ENCODE measurements around the gene ELL. TPM values are rescaled to one million over a fixed set of nuclear protein-coding genes. Genes with fewer than 3 reads are reported as not detected.

Gene ELL
- total and polyA plus RNA-seq, 5 donors = 9.3 to 19.0 (median 13.6) TPM

GRCh38 chr19:18436671-18437490 is 85.0 kb downstream of the ELL start:
- Histone ChIP-seq H3K27me3 (ENCODE audit: control insufficient read depth, insufficient read depth) (no peaks in the 10 kb centered on the region), H3K27ac (ENCODE audit: low read length) (no peak overlapping the region), H3K4me1 (ENCODE audit: control insufficient read depth, insufficient read depth, low read length) (peaks cover 6% of the 10 kb centered on the region), H3K4me3 (ENCODE audit: low read length) (peak overlapping the region; percentile 58), H3K9me3 (ENCODE audit: control insufficient read depth, low read length) (no peaks in the 10 kb centered on the region)
- ATAC-seq (peak; percentile 47 to 56), DNase-seq (peak; percentile 87 to 95 (median 93))
- 24% methylated on average over 67 of the region's 67 CpGs for WGBS
- intact Hi-C loops (cut with DNase I) = no loop called here

GRCh38 chr19:18435842-18436670 is 85.8 kb downstream of the ELL start:
- DNase-seq = peak in 1 of 3 donors; percentile 71
- Histone ChIP-seq H3K9me3 (ENCODE audit: control insufficient read depth, low read length) (no peaks in the 10 kb centered on the region), H3K27me3 (ENCODE audit: control insufficient read depth, insufficient read depth) (no peaks in the 10 kb centered on the region), H3K4me3 (ENCODE audit: low read length) (no peak overlapping the region), H3K27ac (ENCODE audit: low read length) (no peak overlapping the region), H3K4me1 (ENCODE audit: control insufficient read depth, insufficient read depth, low read length) (peaks cover 6% of the 10 kb centered on the region)
- intact Hi-C loops (cut with DNase I) = no loop called here
- 83% methylated on average over 46 of the region's 46 CpGs for WGBS
- ATAC-seq = no peak

DNA sequence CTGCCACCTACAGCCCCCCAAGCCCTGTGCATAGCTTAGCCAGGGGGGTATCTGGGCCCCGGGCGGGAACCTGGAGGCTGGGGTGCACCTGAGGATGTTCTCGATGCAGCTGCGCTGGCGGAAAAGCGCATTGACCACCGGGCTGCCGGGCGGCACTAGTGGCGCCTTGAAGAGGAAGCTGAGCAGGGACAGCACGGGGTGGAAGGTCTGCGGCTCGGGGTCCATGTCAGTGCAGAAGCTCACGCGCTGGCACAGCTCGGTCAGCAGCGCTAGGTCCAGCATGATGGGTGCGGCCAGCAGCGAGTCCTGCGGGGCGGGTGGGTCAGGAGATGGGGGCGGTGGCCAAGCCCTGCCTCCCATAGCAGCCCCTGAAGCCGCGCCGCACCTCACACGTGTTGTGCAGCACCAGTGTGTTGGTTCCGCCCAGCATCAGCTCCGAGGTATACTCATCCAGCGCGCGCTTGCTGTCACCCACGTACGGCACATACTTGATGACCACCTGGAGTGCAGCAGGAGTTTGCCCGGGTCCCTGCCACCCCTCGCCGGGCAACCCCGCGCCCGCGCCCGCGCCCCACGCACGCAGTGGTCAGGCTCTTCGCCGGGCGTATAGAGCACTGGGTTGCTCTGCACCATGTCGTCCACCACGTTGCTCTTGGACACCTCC is 86.6 kb downstream of the ELL start:
- DNase-seq = peak in 2 of 3 donors; percentile 63 to 78
- Histone ChIP-seq H3K4me1 (ENCODE audit: control insufficient read depth, insufficient read depth, low read length) (peaks cover 6% of the 10 kb centered on the region), H3K27ac (ENCODE audit: low read length) (no peak overlapping the region), H3K27me3 (ENCODE audit: control insufficient read depth, insufficient read depth) (no peaks in the 10 kb centered on the region), H3K4me3 (ENCODE audit: low read length) (no peak overlapping the region), H3K9me3 (ENCODE audit: control insufficient read depth, low read length) (no peaks in the 10 kb centered on the region)
- 95% methylated on average over 49 of the region's 49 CpGs for WGBS
- intact Hi-C loops (cut with DNase I) = no loop called here
- no peak for ATAC-seq

GRCh38 chr19:18434411-18435175 is 87.3 kb downstream of the ELL start:
- ATAC-seq (no peak), DNase-seq (peak in 1 of 3 donors; percentile 63)
- Histone ChIP-seq H3K27me3 (ENCODE audit: control insufficient read depth, insufficient read depth) (no peaks in the 10 kb centered on the region), H3K4me1 (ENCODE audit: control insufficient read depth, insufficient read depth, low read length) (peaks cover 6% of the 10 kb centered on the region), H3K4me3 (ENCODE audit: low read length) (no peak overlapping the region), H3K9me3 (ENCODE audit: control insufficient read depth, low read length) (no peaks in the 10 kb centered on the region), H3K27ac (ENCODE audit: low read length) (no peak overlapping the region)
- intact Hi-C loops (cut with DNase I) = no loop called here
- 87% methylated on average over 21 of the region's 21 CpGs for WGBS

DNA sequence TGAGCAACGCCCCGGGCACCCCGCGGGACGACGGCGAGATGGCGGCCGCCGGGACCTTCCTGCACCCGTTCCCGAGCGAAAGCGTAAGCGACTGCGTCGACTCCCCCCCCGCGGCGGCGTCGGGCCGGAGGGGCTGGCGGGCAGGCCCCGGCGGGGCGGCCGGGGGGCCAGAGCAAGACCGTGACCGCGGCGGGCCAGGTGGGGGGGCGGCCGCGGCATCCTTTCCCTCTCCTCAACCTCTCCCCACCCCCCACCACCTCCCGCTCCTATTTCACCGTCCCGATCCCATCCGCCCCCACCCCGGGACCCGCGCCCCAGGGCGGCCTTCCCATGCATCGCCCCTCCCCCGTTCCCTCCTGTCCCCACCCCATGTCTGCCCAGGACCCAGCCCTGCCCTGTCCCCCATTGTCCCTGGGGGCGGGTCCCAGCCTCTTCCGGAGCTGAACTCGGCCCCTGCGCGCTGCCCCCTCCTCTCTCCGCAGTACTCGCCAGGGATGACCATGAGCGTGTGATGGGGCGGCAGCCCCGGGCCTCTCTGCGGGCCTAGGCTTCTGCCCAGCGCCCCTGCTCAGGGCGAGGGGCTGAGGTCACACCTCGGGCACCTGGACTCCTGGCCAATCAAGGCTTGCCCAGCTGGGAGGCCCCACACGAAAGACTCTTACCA is 88.0 kb downstream of the ELL start:
- Histone ChIP-seq H3K4me3 (ENCODE audit: low read length) (peak overlapping the region; percentile 27), H3K9me3 (ENCODE audit: control insufficient read depth, low read length) (no peaks in the 10 kb centered on the region), H3K27ac (ENCODE audit: low read length) (no peak overlapping the region), H3K4me1 (ENCODE audit: control insufficient read depth, insufficient read depth, low read length) (peaks cover 6% of the 10 kb centered on the region), H3K27me3 (ENCODE audit: control insufficient read depth, insufficient read depth) (no peaks in the 10 kb centered on the region)
- ATAC-seq (no peak), DNase-seq (peak; percentile 64 to 84 (median 71))
- WGBS = 12% methylated on average over 60 of the region's 60 CpGs
- intact Hi-C loops (cut with DNase I) = no loop called here

- Histone ChIP-seq H3K4me3 (ENCODE audit: low read length) (peak overlapping the region; percentile 27), H3K9me3 (ENCODE audit: control insufficient read depth, low read length) (no peaks in the 10 kb centered on the region), H3K4me1 (ENCODE audit: control insufficient read depth, insufficient read depth, low read length) (peaks cover under 1% of the 10 kb centered on the region), H3K27me3 (ENCODE audit: control insufficient read depth, insufficient read depth) (no peaks in the 10 kb centered on the region), H3K27ac (ENCODE audit: low read length) (no peak overlapping the region)
- no peak for ATAC-seq
- WGBS = 13% methylated on average over 59 of the region's 59 CpGs
- DNase-seq = peak; percentile 58 to 87 (median 77)
- intact Hi-C loops (cut with DNase I) = no loop called here
These were observed 88.7 kb downstream of the ELL start for GRCh38 chr19:18433015-18433691.

GRCh38 chr19:18432275-18433014 is 89.4 kb downstream of the ELL start:
- intact Hi-C loops (cut with DNase I) = no loop called here
- no peak for ATAC-seq
- DNase-seq = peak in 1 of 3 donors; percentile 39
- WGBS = 72% methylated on average over 13 of the region's 13 CpGs
- Histone ChIP-seq H3K4me1 (ENCODE audit: control insufficient read depth, insufficient read depth, low read length) (no peaks in the 10 kb centered on the region), H3K9me3 (ENCODE audit: control insufficient read depth, low read length) (no peaks in the 10 kb centered on the region), H3K27me3 (ENCODE audit: control insufficient read depth, insufficient read depth) (no peaks in the 10 kb centered on the region), H3K4me3 (ENCODE audit: low read length) (no peak overlapping the region), H3K27ac (ENCODE audit: low read length) (no peak overlapping the region)

DNA sequence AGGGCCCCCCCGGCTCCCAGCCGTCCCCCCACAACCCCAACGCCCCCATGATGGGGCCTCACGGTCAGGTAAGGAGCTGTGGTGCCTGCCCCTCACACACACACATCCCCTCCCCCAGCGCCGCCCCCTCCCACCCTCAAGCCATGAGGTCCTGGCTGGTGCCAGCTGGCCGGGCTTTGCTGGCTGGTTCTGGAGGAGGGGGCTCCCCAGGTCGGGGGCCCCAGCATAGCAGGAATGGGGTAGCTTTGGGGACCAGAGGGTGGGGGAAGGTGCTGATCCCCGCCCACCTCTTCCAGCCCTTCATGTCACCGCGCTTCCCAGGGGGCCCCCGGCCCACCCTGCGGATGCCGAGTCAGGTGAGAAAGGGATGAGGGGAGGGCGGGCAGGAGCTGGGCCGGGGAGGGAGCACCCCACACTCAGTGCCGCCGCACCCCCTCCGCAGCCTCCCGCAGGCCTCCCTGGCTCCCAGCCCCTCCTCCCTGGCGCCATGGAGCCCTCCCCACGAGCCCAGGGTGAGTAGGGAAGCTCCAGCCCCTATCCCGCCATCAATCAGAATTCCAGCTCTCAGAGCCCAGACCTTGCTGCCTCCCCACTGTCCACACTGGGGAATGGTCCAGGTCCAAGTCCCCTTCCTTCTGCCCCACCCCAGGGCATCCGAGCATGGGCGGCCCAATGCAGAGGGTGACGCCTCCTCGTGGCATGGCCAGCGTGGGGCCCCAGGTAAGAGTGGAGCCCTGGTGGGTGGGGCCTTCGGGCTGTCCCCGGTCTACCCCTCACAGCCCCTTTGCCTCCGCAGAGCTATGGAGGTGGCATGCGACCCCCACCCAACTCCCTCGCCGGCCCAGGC is 90.3 kb downstream of the ELL start:
- Histone ChIP-seq H3K27ac (ENCODE audit: low read length) (no peak overlapping the region), H3K9me3 (ENCODE audit: control insufficient read depth, low read length) (no peaks in the 10 kb centered on the region), H3K4me1 (ENCODE audit: control insufficient read depth, insufficient read depth, low read length) (peaks cover 3% of the 10 kb centered on the region), H3K27me3 (ENCODE audit: control insufficient read depth, insufficient read depth) (no peaks in the 10 kb centered on the region), H3K4me3 (ENCODE audit: low read length) (no peak overlapping the region)
- WGBS = 84% methylated on average over 34 of the region's 34 CpGs
- DNase-seq (peak in 2 of 3 donors; percentile 61 to 76), ATAC-seq (no peak)
- intact Hi-C loops (cut with DNase I) = no loop called here
